GM12873 (cell line): ENCODE measurements around the gene KCNT1.

Experiments used
- CTCF ChIP-seq: IDR thresholded peaks from 2 replicates; pipeline ENCODE4 v1.5.1; 2012; ENCODE audit warnings: low read depth, mild to moderate bottlenecking, moderate library complexity, low read length, control low read depth; ENCODE audit not compliant: insufficient read depth; ENCODE audit errors: missing control alignments

The KCNT1 gene

GRCh38 chr9:135776893-135777622 is 75.1 kb downstream of the KCNT1 start:
- TF ChIP-seq CTCF = no peak

GRCh38 chr9:135777623-135778177 is 75.7 kb downstream of the KCNT1 start:
- no peak for TF ChIP-seq CTCF

GRCh38 chr9:135778421-135778820 is 76.4 kb downstream of the KCNT1 start:
- no peak for TF ChIP-seq CTCF

- TF ChIP-seq CTCF = no peak
Measured at GRCh38 chr9:135779571-135779970, 77.6 kb downstream of the KCNT1 start.

GRCh38 chr9:135780086-135780485 is 78.1 kb downstream of the KCNT1 start:
- no peak for TF ChIP-seq CTCF

GRCh38 chr9:135780626-135781025 is 78.6 kb downstream of the KCNT1 start:
- no peak for TF ChIP-seq CTCF

GRCh38 chr9:135782946-135783345 is 81.0 kb downstream of the KCNT1 start:
- TF ChIP-seq CTCF = no peak
